OCI-LY1 (cell line): ENCODE measurements around the gene ZNF710.

Experiments
- CTCF ChIP-seq: fragments of 200-600 bp; sonication (generic), shearing (Covaris generic); IDR thresholded peaks from 2 replicates; pipeline ENCODE4 v1.5.1; 2017; ENCODE audit warnings: mild to moderate bottlenecking, antibody characterized with exemption, low read length, moderate library complexity, mixed read lengths
- EZH2 ChIP-seq: fragments of 200-600 bp; sonication (generic), shearing (Covaris generic); IDR thresholded peaks from 2 replicates; pipeline ENCODE4 v1.8.0; 2017; ENCODE audit warnings: borderline replicate concordance, mixed run types, mild to moderate bottlenecking, antibody characterized with exemption, low read length, moderate library complexity, mixed read lengths

- TF ChIP-seq CTCF (no peak), EZH2 (no peak)
Observed at GRCh38 chr15:90130291-90130690, 129.2 kb downstream of the ZNF710 start.
